Upper lobe of left lung (tissue), 6 donors: ENCODE results near the gene SELENOP. TPM values are rescaled to one million over a fixed set of nuclear protein-coding genes. Genes with fewer than 3 reads are reported as not detected.

ENCODE experiments used
- ATAC-seq, 2 donors: fragments of 200-7000 bp; cut with Tn5 transposase; one replicate each; pipeline ENCODE4 v1.9.1; 2022; ENCODE audit warnings: mild to moderate bottlenecking in 2 of 2, moderate library complexity in 2 of 2; ENCODE audit not compliant: low FRiP score in 2 of 2
- DNase-seq, 2 donors: peaks; one replicate each; pipeline ENCODE4 v3.0.0-alpha.2; 2019 to 2020
- H3K27ac ChIP-seq, 4 donors: fragments of 200-600 bp; sonication (generic); one replicate each; pipeline ENCODE4 v1.5.1; 2016 to 2019
- H3K27me3 ChIP-seq, 4 donors: fragments of 200-600 bp; sonication (generic); one replicate each; pipeline ENCODE4 v1.5.1; 2017 to 2019
- H3K36me3 ChIP-seq, 4 donors: fragments of 200-600 bp; sonication (generic); one replicate each; pipeline ENCODE4 v1.5.1; 2016 to 2019
- H3K4me1 ChIP-seq, 4 donors: fragments of 200-600 bp; sonication (generic); one replicate each; pipeline ENCODE4 v1.5.1; 2018 to 2019
- H3K4me3 ChIP-seq, 4 donors: fragments of 200-600 bp; sonication (generic); one replicate each; pipeline ENCODE4 v1.5.1; 2017 to 2019; ENCODE audit warnings: mild to moderate bottlenecking in 2 of 4, moderate library complexity in 1 of 4
- H3K9me3 ChIP-seq, 4 donors: fragments of 200-600 bp; sonication (generic); one replicate each; pipeline ENCODE4 v1.5.1; 2018 to 2019
- CTCF ChIP-seq, 6 experiments: fragments of 450-650 bp in 4 of 6; fragments of 200-600 bp in 2 of 6; sonication (generic) in 2 of 6; IDR thresholded peaks; one replicate each; pipeline ENCODE4 v1.5.1; 2016 to 2019; ENCODE audit warnings: antibody characterized with exemption in 6 of 6
- EP300 ChIP-seq, 4 donors: sonication (generic); formaldehyde crosslinking; IDR thresholded peaks; one replicate each; pipeline ENCODE4 v1.5.1; 2017; ENCODE audit warnings: antibody characterized with exemption in 4 of 4, control low read depth in 2 of 4
- POLR2A ChIP-seq, 4 donors: fragments of 450-650 bp; IDR thresholded peaks; one replicate each; pipeline ENCODE4 v1.5.1; 2016 to 2017; ENCODE audit warnings: antibody characterized with exemption in 4 of 4, mild to moderate bottlenecking in 2 of 4
- POLR2AphosphoS5 ChIP-seq, 2 donors: sonication (generic); formaldehyde crosslinking; IDR thresholded peaks; one replicate each; pipeline ENCODE4 v1.5.1; 2017; ENCODE audit warnings: antibody characterized with exemption in 2 of 2
- WGBS, 2 donors: methylation state at CpG; one replicate each; pipeline ENCODE4 v1.1.5; 2017 to 2018; 5-methylcytosine and 5-hydroxymethylcytosine counted together
- total RNA-seq, 6 donors: library from RNA; depleted of rRNA in 4 of 6; stranded (reverse); fragments of >200 nt in 4 of 6; gene quantifications; one replicate each; pipeline versions ENCODE4 v1.1.0 to v1.2.1, GENCODE V29; 2016 to 2021
- donor health status: DM: no; HTN: no; CAD: no; lungs with moderate emphysema.
- donor health status: DM: no; HTN: yes; CAD: no; lungs with severe emphysema.

The SELENOP gene
- total RNA-seq, 6 donors from 2014 or later, result 222 to 828 (median 490) TPM

GRCh38 chr5:42837601-42838000, 25.9 kb upstream of the SELENOP start:
- DNase-seq (no peak), ATAC-seq (peak in 1 of 2 donors; percentile 53)
- Histone ChIP-seq H3K4me3 (no peak overlapping the region), H3K27ac (no peak overlapping the region), H3K9me3 (no peaks in the 10 kb centered on the region), H3K4me1 (peaks cover 7 to 18% (median 14%) of the 10 kb centered on the region in 4 donors), H3K27me3 (no peaks in the 10 kb centered on the region), H3K36me3 (no peaks in the 10 kb centered on the region)
- 71 to 83% methylated on average over 3 of the region's 3 CpGs for WGBS, 2 donors
- TF ChIP-seq POLR2AphosphoS5 (IDR thresholded peaks at IDR 0.05) (no peak), CTCF (IDR thresholded peaks at IDR 0.05) (no peak), EP300 (IDR thresholded peaks at IDR 0.05) (no peak), POLR2A (IDR thresholded peaks at IDR 0.05) (no peak)

GRCh38 chr5:42836070-42836769, 24.5 kb upstream of the SELENOP start:
- no peaks in the 10 kb centered on the region for H3K27me3 ChIP-seq
- no peaks in the 10 kb centered on the region for H3K36me3 ChIP-seq
- ATAC-seq, result peak in 1 of 2 donors; percentile 48

GRCh38 chr5:42832060-42832459, 20.4 kb upstream of the SELENOP start:
- no peaks in the 10 kb centered on the region for H3K36me3 ChIP-seq
- H3K4me1 ChIP-seq, result no peaks in the 10 kb centered on the region
- H3K27me3 ChIP-seq, result no peaks in the 10 kb centered on the region
- DNase-seq (no peak), ATAC-seq (no peak)
- 96 to 100% methylated on average over 5 of the region's 5 CpGs for WGBS, 2 donors
- H3K27ac ChIP-seq, result no peak overlapping the region
- no peaks in the 10 kb centered on the region for H3K9me3 ChIP-seq
- no peak overlapping the region for H3K4me3 ChIP-seq
- TF ChIP-seq CTCF (IDR thresholded peaks at IDR 0.05) (no peak), POLR2A (IDR thresholded peaks at IDR 0.05) (no peak), POLR2AphosphoS5 (IDR thresholded peaks at IDR 0.05) (no peak), EP300 (IDR thresholded peaks at IDR 0.05) (no peak)

More at GRCh38 chr5:42836070-42836769, 24.5 kb upstream of the SELENOP start:
- Histone ChIP-seq H3K27ac (peak overlapping the region in 2 of 4 donors; percentile 19 to 45), H3K9me3 (no peaks in the 10 kb centered on the region), H3K4me1 (peaks cover 5 to 15% (median 11%) of the 10 kb centered on the region in 4 donors), H3K4me3 (no peak overlapping the region)
- peak in 1 of 4 donors; percentile 66 for TF ChIP-seq EP300 (IDR thresholded peaks at IDR 0.05)
- peak in 1 of 2 donors; percentile 53 for TF ChIP-seq POLR2AphosphoS5 (IDR thresholded peaks at IDR 0.05)
- no peak for TF ChIP-seq POLR2A (IDR thresholded peaks at IDR 0.05)
- no peak for TF ChIP-seq CTCF (IDR thresholded peaks at IDR 0.05)
- DNase-seq, result peak; percentile 66 to 79
- 78 to 93% methylated on average over 11 to 17 of the region's 25 CpGs for WGBS, 2 donors

- Histone ChIP-seq H3K4me1 (peaks cover 0 to 2% (median 0%) of the 10 kb centered on the region in 4 donors), H3K4me3 (no peak overlapping the region), H3K27ac (no peak overlapping the region), H3K36me3 (no peaks in the 10 kb centered on the region), H3K9me3 (no peaks in the 10 kb centered on the region), H3K27me3 (no peaks in the 10 kb centered on the region)
- no peak for TF ChIP-seq CTCF (IDR thresholded peaks at IDR 0.05)
- TF ChIP-seq POLR2AphosphoS5 (IDR thresholded peaks at IDR 0.05), result no peak
- no peak for TF ChIP-seq POLR2A (IDR thresholded peaks at IDR 0.05)
- no peak for TF ChIP-seq EP300 (IDR thresholded peaks at IDR 0.05)
- WGBS, 2 donors, result 89 to 93% methylated on average over 2 of the region's 2 CpGs
- DNase-seq (no peak), ATAC-seq (no peak)
These were observed 19.2 kb upstream of the SELENOP start for GRCh38 chr5:42830924-42831323.

- H3K36me3 ChIP-seq, result no peaks in the 10 kb centered on the region
- no peak overlapping the region for H3K27ac ChIP-seq
- ATAC-seq (no peak), DNase-seq (no peak)
- TF ChIP-seq EP300 (IDR thresholded peaks at IDR 0.05) (no peak), POLR2A (IDR thresholded peaks at IDR 0.05) (no peak), POLR2AphosphoS5 (IDR thresholded peaks at IDR 0.05) (no peak), CTCF (IDR thresholded peaks at IDR 0.05) (no peak)
- peaks cover 0 to 2% (median 0%) of the 10 kb centered on the region in 4 donors for H3K4me1 ChIP-seq
- no peak overlapping the region for H3K4me3 ChIP-seq
- 48 to 53% methylated on average over 2 of the region's 2 CpGs for whole genome bisulfite sequencing, 2 donors
- no peaks in the 10 kb centered on the region for H3K27me3 ChIP-seq
- no peaks in the 10 kb centered on the region for H3K9me3 ChIP-seq
These were observed 17.0 kb upstream of the SELENOP start for GRCh38 chr5:42828671-42829070.
